ENCODE results near the gene DCD. TPM values are rescaled to one million over a fixed set of nuclear protein-coding genes. Genes with fewer than 3 reads are reported as not detected.
A peak's percentile ranks its signal among the peaks of the same experiment; 100 is the strongest.

The DCD gene
- total RNA-seq, 1 experiment from 2014 or later = not detected

DNA sequence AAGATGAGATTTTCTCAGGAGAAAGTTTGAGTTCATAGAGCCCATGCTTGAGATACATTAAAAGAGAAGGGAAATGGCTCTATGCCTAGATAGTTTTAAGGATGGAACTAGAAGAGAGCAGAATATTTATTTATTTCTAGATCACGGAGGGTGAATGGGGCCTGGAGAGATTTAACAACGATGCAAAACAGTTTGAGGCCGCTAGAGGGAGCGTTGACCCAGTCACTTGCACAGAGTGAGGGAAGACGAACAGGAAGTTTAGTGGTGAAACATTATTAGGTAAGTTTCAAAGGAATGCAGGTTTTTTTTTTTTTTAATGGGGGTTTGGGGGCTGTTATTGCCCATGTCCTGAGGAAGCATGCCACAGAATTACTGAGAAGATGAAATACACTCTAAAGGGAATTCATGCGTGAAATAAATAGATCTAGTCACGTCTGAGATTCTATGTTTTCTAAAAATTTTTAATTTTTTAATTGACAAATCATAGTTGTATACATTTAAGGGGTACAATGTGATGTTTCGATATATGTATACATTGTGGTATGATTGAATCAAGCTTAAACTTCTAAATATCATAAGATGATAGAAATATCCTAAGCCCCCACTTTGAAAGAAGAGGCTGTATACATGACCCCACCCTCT is 44.9 kb downstream of the DCD start:
- Mint-ChIP-seq H3K9me3 (no peaks in the 10 kb centered on the region), H3K4me1 (no peaks in the 10 kb centered on the region)

More for the DNA sequence above, 44.9 kb downstream of the DCD start:
- no peaks in the 10 kb centered on the region for H3K79me2 ChIP-seq (ENCODE audit: insufficient read depth, low read length)
- no peak overlapping the region for H3K4me2 ChIP-seq (ENCODE audit: insufficient read depth, insufficient read length, low read length)
- H2BK5ac ChIP-seq (ENCODE audit: insufficient read length, low read length) = no peak overlapping the region
- Mint-ChIP-seq H3K27me3 (ENCODE audit: low read depth) (peaks cover 66% of the 10 kb centered on the region), H3K36me3 (ENCODE audit: insufficient read depth in 1 of 3, low read depth in 3 of 3) (no peaks in the 10 kb centered on the region; a peak in 1 of 7 replicates), H3K4me3 (no peak overlapping the region; a peak in 1 of 5 replicates), H3K27ac (no peak overlapping the region)
- H3K18ac ChIP-seq (ENCODE audit: insufficient read length, low read depth, low read length) = no peak overlapping the region
- H3K9ac ChIP-seq (ENCODE audit: extremely low read depth, insufficient read length, low read length) = no peak overlapping the region
- H3K56ac ChIP-seq (ENCODE audit: insufficient read length, low read depth, low read length) = no peak overlapping the region
- no peaks in the 10 kb centered on the region for H3K9me3 ChIP-seq (ENCODE audit: control insufficient read depth, low read depth, low read length)
- DNase-seq = peak; percentile 72
- H3K23ac ChIP-seq (ENCODE audit: insufficient read length, low read depth, low read length) = no peak overlapping the region
- no peaks in the 10 kb centered on the region for H3K4me1 ChIP-seq (ENCODE audit: insufficient read depth, low read length)
- H2BK20ac ChIP-seq (ENCODE audit: low read depth, low read length, poor library complexity, severe bottlenecking) = no peak overlapping the region
- H2AFZ ChIP-seq (ENCODE audit: low read length) = no peak overlapping the region
- H3K27ac ChIP-seq (ENCODE audit: insufficient read length, low read depth, low read length) = no peak overlapping the region
- no peaks in the 10 kb centered on the region; the same call in 1 of the 2 replicates for H3K27me3 ChIP-seq (ENCODE audit: insufficient read depth, low read length)
- no peak overlapping the region for H4K5ac ChIP-seq (ENCODE audit: insufficient read length, low read depth, low read length)
- H2BK12ac ChIP-seq (ENCODE audit: insufficient read length, low read depth, low read length) = no peak overlapping the region
- no peak overlapping the region for H4K8ac ChIP-seq (replicated peaks; ENCODE audit: insufficient read length, low read depth, low read length)
- no peak overlapping the region for H4K91ac ChIP-seq (ENCODE audit: insufficient read length, low read depth, low read length)
- no peak overlapping the region for H2BK120ac ChIP-seq (ENCODE audit: low read depth, low read length, poor library complexity, severe bottlenecking)
- H2AK5ac ChIP-seq (ENCODE audit: insufficient read length, low read length) = no peak overlapping the region
- TF ChIP-seq, protein P1, sequence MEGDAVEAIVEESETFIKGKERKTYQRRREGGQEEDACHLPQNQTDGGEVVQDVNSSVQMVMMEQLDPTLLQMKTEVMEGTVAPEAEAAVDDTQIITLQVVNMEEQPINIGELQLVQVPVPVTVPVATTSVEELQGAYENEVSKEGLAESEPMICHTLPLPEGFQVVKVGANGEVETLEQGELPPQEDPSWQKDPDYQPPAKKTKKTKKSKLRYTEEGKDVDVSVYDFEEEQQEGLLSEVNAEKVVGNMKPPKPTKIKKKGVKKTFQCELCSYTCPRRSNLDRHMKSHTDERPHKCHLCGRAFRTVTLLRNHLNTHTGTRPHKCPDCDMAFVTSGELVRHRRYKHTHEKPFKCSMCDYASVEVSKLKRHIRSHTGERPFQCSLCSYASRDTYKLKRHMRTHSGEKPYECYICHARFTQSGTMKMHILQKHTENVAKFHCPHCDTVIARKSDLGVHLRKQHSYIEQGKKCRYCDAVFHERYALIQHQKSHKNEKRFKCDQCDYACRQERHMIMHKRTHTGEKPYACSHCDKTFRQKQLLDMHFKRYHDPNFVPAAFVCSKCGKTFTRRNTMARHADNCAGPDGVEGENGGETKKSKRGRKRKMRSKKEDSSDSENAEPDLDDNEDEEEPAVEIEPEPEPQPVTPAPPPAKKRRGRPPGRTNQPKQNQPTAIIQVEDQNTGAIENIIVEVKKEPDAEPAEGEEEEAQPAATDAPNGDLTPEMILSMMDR (conservative IDR thresholded peaks at IDR 0.05) = peak; percentile 86
- no peaks in the 10 kb centered on the region for H4K20me1 ChIP-seq (ENCODE audit: control insufficient read depth, insufficient read depth, insufficient read length)
- no peak overlapping the region for H2BK15ac ChIP-seq (ENCODE audit: low read depth, low read length)
- no peaks in the 10 kb centered on the region for H3K23me2 ChIP-seq (ENCODE audit: insufficient read length, low read depth, low read length, poor library complexity, severe bottlenecking)
- H3K4ac ChIP-seq (ENCODE audit: low read depth, low read length) = no peak overlapping the region
- no peak overlapping the region for H3T11ph ChIP-seq (ENCODE audit: low read length)
- WGBS (ENCODE audit: extremely low coverage, insufficient read length, low lambda C conversion rate) = no CpG with 5 or more reads among the region's 8 CpGs
- H3K79me1 ChIP-seq (ENCODE audit: insufficient read depth, low read depth, low read length, poor library complexity, severe bottlenecking) = no peaks in the 10 kb centered on the region
- no peak overlapping the region for H3K14ac ChIP-seq (ENCODE audit: insufficient read depth, low read length)
